Measurements from ENCODE around the gene DSTN.

DSTN gene

DNA sequence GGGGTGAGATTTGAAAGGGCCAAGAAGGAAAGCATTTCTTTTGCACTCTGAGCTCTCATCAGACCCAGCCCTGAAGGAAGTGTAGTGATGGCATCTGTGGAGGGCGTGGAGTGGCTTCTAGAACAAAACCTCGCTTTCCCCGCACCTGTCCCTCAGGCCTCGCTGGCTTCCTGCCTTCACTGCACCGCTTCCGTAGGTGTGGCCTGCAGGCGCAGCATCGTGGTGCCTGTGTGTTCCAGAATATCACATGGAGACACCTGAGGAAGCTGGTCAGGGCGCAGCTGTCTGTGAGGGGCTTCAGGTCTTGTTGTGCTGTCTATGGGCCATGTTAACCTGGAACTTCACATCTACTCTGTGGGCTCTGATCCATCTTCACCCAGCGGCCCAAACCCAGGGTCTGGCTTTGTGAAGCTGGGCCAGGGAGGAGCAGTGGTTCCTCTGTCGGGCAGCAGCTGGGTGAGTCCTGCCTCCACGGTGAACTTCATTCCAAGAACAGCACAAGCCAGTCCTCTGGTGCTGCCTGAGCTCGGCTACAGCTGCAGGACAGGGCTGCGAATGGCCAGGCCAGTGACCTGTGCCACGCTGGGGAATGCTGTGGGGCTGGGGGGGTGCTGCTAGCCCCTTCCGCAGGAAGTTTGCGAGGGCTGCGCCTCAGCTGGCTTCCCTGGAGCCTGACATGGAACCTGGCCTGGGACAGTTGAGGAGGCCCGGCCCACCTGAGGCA, 40.9 kb downstream of the DSTN start:
- DNase-seq (ENCODE audit: extremely low spot score, insufficient read length, low read depth) (no peak), FAIRE-seq (no peak)

DNA sequence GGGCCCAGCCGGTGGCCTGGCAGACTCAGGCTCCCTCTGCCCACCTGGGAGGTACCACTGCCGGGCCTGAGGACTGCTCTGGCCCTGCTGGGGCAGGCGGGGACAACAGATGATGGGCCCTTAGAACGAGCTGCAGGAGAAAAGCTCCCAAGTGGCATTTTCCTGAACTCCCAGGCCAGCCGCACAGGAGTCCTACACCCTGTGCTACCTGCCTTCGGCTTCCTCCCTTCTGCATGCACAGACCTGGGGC, 41.3 kb downstream of the DSTN start:
- DNase-seq (ENCODE audit: extremely low spot score, insufficient read length, low read depth) (no peak), FAIRE-seq (no peak)

DNA sequence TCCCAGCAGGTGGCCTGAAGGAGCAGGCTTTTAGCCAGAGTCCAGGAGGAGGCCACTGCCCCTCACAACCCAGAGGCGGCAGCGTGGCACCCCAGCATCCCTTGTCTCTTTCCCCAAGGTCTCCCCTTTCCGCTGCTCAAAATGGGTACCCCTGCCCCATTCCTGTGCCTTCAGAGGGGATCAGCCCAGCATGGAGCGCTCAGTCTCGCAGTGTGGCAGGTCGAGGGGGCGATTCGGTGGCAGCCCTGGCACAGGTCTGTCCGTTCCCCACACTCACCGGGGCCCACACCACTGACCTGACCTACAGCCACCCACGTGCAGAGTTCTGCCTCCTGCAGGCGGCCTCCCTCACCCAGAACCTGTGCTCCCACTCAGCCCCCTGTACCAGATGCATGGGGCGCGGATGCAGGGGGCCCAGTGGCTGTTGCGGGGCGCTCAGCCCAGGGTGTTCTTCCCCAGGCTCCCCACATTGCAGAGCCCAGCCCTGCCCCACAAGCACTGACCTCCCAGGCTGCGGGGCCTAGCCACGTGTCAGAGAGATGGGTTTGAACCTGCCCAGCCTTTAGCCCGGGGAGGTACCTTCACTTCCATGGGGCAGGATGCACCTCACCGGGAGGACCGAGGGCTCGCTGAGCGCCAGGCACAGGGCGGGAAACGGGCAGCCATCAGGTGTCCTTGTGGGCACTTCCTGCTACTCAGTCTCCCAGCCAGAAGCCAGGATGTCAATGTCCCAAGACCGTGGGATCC, 41.8 kb downstream of the DSTN start:
- DNase-seq (ENCODE audit: extremely low spot score, insufficient read length, low read depth) (no peak), FAIRE-seq (no peak)

DNA sequence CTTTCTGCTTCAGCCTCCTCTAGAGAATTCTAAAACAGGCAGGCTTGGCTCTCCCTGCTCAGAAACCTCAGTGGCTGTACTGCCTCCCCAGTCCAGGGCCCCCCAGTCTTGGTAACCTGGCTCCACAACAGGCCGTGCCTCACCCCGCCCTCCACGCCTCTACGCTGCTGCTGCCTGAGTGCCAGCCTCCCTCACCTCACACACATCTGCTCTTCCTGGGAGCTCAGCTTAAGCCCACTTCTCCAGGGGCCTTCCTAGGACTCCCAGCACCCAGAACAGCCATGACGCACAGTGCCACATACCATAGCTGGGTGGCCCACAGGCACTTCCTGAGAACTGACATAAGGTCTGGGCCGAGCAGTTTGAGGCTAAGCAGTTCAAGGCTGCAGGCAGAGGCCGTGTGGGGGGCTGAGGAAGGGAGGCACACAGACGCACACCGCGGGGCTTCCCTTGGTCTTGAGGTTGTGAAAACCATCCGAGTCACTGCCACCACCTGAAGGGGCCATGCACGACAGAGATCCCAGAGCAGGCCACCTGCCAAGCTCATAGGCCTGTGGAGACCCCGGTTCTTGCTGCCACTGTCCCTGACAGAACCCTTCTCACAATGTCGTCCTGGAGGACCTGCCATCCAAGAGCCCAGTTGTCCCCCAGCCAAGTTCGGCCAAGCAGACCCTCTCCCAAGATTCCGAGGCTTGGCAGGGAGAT, 42.6 kb downstream of the DSTN start:
- DNase-seq (ENCODE audit: extremely low spot score, insufficient read length, low read depth) (no peak), FAIRE-seq (no peak)

DNA sequence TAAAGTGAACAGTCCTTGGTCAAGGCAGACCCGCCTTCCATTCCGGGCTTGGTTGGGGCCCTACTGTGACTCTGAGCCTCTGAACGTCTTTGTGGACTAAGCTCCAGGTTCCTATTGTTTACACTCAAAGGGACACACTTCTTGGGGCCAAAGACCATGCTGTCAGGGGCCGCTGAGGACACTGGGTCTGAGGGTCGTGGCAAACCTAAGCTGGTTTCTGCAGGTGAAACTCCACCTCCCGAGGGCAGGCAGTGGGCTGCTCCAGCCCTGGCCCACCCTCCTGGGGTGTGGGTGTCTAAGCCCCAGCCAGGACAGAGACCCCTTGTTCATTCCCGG, 43.1 kb downstream of the DSTN start:
- FAIRE-seq, result no peak

DNA sequence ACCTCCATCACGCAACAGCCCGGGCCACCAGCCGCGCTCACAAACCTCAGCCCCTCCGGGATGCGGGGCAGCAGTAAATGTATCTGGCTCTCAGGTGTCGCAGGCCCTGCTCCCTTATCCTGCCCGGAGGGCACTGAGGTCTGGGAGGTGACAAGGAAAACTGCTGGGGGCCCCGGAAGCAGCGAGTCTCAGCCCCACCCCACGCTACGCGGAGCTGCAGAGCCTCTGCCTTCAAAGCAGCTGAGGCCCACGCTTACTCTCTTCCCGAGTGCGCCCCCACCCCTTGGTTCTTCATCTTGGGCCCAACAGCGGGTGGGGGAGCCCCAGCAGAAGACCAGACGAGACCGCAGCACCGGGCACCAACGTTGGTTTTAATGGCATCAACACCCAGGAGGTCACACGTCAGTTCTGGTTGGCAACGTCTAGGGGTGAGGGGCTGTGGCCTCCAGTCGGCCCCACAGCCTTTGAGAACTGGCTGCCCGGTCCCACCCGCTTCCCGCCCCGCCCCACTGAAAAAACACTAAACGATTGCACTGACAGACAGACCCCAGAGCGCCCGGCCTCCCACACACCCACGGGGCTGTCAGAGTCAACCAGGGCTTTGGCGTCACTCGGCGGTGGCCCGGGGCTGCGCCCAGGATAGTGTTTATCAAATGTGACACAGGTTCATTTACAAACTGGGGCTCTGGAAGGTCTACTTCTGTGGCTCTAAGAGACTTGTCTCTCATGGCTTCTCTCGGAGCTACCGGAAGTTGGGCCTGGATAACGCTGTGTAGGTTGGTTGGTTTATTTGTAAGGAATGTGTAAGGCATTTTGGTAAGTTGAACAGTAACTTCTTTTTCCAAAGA, 43.7 kb downstream of the DSTN start:
- no peak for FAIRE-seq
- DNase-seq (ENCODE audit: extremely low spot score, insufficient read length, low read depth), result no peak

More for the DNA sequence above, 43.1 kb downstream of the DSTN start:
- no peak for DNase-seq (ENCODE audit: extremely low spot score, insufficient read length, low read depth)

DNA sequence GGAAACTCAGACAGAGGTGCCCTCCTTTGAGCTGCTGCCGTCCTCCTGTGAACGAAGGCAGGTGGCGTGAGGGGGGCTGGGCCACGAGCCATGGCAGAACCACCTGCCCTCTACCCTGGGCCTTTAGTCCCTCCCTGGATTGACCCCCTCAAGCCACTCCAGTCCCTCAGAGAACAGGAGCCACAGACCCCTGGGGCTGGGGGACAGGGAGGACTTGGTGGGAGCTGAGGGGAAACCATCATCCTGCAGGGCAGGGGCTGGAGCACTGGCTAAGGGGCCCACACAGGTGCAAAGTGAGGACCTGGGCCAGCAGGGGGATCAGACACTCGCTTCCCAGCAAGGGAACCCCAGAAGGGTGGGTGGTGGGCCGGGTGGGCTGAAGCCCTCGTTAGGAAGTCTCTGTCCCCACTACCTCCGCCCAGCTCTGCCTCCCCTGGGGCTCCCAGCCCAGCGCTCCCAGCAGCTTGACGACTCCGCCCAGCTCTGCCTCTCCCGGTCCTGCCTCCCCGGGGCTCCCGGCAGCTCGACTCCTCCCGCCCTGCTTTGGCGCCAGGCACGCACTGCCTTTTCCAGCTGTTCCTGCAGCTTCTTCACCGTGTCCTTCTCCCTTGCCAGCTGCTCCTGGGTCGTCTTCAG, 44.4 kb downstream of the DSTN start:
- DNase-seq (ENCODE audit: extremely low spot score, insufficient read length, low read depth), result no peak
- no peak for FAIRE-seq

DNA sequence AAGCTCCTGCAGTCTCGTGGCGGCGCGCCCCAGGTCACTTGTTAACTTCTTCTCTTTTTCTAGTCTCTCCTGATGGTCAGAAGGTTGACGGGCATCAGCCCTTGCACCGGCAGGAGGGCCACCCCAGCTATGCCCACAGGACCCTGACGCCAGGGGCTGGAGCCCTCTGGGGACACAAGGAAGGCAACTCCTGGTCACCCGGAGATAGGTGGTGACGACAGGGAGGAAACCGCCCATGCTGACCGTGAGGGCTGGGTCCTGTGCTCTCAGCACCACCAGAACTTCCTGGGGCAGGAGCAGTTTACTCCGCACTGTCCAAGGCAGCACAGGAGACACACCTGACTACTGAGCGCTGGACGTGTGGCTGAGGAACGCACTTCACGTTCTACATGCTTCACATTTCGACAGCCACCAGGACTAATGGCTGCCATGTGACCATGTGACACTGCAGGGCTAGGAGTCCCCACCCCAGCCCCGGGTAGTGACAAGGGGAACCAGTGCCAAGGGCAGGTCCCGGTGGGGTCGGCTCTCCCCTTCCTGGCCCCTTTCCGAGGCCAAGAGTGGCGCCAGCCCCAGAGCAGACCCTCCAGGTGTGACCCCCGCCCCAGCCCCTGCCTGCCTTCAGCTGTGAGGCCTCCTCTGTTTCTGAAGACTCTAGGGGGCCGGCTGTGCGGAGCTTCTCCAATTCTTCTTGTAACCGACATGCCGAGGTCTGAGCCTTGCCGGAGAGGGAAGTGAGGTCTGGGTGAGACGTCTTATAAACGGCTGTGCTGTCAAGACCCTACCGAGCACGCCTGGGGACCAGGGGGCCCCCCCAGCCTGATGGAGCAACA, 45.2 kb downstream of the DSTN start:
- DNase-seq (ENCODE audit: extremely low spot score, insufficient read length, low read depth) (no peak), FAIRE-seq (no peak)

DNA sequence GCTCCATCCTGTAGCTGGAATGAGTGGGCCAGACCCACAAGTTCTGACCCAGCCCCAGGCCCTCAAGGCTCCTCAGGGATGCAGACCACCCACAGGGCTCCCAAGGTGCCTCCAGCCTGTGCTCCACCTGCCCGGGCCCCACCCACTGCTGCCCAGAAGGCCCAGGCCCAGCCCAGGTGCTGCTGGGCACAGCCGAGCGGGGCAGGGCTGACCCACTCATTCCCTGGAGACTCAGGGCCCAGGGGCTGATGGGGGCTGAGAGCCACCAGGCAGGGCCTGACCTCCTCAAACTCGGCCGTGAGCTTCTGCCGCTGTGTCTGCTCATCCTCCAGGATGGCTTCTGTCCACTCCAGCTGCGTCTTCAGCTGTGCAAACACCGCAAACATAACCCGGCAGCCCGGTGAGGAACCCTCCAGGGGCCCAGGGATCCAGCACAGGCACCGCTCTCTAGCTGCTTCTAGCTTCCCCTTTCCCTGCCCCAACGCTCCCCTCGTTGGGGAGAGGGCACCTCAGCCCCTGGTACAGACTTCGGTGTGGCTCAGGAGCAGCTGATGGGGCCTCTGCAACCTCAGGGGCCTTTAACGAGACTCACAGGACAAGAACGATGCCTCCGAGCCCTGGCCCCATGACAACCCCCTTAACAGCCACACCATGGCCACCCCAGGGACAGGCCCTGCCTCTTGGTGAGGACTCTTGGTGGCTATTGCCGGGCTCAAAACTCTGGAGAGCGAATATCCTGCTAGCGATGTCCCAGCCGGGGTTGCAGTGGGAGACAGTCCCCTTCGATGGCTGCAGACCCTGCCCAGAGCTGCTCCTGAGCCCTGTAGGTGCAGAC, 46.0 kb downstream of the DSTN start:
- no peak for DNase-seq (ENCODE audit: extremely low spot score, insufficient read length, low read depth)
- no peak for FAIRE-seq

DNA sequence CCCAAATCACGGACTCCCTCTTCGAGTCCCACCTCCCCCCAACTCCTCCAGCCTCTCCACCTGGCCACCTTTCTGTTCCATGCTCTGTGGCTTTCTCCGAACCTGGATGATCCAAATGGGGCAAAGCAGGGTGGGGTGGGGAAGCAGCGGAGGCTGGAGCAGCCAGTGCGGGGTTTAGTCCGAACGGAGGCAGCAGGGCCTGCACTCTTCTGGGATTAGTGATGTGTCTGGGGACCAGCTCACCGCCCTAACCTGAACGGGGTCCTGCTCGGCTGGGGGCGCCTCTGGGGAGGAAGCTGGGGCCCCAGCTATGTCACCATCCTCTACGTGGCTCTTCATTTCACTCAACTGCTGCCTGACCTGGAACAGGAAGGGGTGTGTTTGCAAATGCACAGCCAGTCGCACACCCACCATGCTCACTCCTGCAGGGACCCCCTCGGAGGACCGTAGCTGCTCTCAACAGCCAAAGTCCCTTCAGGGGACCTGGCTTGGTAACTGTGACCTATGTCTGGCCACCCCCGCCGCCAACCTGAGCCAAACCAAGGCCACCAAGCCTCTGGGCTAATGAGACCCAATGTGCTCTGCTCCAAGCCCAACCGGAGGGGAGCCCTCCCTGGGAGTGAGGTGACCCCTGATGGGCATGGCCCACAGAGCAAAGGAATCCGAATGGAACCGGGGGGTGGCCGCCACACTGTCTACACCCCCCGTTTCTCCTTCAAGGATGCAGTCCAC, 46.8 kb downstream of the DSTN start:
- DNase-seq (ENCODE audit: extremely low spot score, insufficient read length, low read depth), result no peak
- FAIRE-seq, result no peak

DNA sequence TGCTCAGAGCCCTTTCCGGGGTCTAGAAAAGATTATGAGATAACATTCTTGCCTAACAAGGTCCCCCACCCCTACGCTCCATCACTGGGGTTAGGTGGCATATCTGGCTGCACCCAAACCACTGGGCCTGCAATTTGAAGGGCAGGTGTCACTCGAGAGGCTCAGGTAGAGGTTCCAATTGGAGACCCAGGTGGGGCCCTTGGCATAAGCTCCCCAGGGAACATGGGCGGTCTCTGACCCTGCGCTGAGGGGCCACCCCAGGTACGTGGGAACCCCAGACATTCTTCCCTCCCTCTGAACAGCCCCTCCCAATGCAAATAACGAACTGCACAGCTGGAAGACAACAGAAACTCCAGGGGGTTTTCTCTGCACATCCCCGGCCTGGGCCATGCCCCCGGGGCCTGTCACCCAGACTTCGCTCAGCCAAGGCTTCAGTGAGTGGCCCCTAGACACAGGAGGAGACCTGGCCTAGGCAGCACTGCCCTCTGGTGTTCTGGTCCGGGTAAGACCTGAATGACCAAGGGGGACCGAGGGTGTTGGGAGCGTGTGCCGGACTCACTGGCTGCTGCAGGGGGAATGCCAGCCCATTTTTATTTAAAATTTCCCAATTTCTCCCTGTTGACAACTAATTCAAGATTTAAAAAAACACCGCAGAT, 47.5 kb downstream of the DSTN start:
- DNase-seq (ENCODE audit: extremely low spot score, insufficient read length, low read depth) (no peak), FAIRE-seq (peak; percentile 68)

DNA sequence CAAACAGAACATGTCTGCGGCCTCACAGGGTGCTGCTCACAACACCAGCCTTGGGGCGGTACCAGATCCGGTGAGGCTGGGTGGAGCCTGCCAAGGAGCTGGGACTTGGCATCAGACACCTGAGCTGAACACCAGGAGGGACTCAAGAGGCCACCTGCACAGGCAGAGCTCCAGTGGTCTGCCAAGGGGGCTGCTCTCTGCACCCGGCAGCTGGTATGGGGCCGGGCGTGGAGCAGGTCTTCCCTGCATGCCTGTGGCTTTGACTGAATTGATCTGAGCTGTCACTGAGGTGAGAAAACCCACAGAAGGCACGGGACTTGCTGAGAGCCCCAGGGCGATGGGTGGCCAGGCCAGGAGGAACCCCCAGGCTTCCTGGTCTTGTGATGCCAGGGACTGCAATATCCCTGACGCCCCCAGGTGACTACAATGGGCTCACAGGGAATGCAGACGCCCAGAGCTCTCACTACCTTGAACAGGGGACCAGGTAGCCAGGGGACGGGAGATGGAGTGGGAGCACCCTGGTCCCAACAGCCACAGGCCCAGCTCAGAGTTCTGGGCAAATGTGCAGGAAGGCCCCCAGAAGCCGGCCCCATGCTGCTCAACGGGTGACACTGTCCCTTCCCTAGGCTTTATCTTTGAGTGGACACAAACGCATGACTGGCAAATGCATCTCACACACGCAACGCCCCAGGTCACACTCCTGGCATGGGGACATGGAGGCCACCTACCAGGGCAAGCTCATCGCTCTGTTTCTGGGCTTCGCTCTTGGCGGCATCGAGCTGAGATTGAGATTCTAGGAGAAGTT, 48.2 kb downstream of the DSTN start:
- no peak for DNase-seq (ENCODE audit: extremely low spot score, insufficient read length, low read depth)
- FAIRE-seq, result no peak

DNA sequence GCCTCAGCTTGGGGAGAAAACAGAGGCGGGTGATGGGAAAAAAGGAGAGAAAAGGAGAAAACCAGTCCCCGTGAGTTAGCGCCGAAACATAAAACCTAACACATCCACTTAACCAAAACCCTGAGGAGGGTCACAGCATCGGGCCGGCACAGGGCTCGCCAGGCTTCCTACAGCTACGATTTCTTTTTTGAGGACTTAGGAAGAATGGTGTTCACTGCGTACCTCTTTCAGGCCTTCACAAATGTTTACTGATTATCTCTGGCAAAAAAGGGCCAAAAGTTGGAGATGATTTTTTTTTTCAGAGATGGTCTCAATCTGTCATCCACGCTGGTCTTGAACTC, 48.8 kb downstream of the DSTN start:
- FAIRE-seq, result no peak
- DNase-seq (ENCODE audit: extremely low spot score, insufficient read length, low read depth), result no peak

DNA sequence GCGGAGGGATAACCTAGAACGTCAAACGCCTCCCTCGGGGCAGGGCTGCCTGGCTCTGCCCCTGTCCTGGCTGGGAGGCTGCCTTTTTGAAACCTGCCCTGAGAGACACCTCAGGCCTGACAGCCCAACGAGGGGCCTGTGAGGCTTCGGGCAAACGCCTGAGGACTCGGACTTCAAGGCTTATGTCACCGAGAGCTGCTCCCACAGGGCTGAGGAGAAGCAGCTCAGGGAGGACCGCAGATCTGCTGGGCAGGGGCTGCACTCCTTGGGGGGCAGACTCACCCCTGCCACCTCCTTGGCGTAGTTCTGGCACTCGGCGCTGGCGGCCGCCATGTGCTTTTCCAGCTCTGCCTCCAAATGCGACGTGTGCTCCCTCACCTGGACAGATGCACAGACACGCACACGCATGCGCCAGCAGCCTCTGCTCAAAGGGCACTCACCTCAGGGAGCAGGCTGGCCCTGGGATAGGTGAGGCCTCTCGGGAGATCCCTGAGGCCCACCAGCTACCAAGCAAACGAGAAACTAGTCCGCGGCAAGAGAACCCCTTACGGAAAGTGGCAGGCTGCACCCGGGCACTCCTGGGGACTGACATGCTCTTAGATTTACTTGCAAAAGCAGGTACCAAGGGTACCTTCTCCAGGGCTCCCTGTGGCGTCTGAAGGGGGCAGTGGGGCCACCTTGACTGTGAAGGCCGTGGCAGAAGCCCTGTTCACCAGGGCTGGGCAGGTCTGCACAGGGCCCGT, 49.6 kb downstream of the DSTN start:
- DNase-seq (ENCODE audit: extremely low spot score, insufficient read length, low read depth), result no peak
- FAIRE-seq, result no peak

DNA sequence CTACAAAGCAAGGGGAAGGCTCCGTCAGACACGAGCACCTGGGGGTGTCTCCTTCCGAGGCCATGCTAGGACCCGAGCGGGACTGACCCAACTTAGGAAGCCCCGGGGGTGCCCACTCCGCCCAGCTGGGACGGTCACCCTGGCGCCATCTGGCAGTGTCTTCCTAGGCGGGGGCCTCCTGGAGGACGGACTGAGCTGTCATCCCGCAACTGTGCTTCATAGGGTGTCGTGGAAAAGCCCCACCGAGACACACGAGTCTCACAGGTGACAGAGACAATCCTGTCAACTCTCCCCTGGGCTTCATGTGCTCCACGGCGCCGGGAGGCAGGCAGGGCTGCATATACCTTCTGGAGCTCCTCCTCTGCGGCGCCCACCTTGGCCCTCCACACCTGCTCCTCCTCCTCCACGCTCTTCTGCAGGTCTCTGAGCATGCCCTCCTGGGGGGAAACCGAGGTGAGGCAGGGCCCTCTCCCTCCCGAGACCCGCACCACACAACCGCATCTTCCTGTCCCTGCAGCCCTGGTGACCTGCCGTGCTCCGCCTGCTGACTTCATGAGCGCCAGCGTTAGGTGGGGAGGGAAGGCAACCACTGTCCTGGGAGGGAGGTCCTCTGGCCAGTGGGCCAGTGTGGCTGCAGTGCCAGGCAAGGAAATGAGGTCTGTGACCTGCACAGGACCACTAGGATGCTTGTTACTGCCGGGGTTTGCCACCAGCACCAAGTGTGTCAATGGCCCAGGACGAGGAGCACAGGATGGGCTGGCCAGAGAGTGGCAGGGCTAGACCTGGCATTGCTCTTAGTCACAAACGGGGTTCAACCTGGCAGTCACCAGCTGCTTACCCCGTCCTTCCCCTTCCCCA, 50.7 kb downstream of the DSTN start:
- FAIRE-seq (no peak), DNase-seq (ENCODE audit: extremely low spot score, insufficient read length, low read depth) (no peak)
